Measurements from ENCODE around the gene MRPL27.
"Not testable (repeated sequence)": the region's sequence is repeated elsewhere in the genome, so short reads cannot be mapped to it uniquely, and the experiment has no call there.

Gene MRPL27

GRCh38 chr17:50414808-50415207, 41.8 kb upstream of the MRPL27 start:
- Histone ChIP-seq H3K4me1 (ENCODE audit: low read depth, poor library complexity, severe bottlenecking) (no peaks in the 10 kb centered on the region), H3K4me2 (no peak overlapping the region), H3K9ac (no peak overlapping the region), H3K27me3 (ENCODE audit: insufficient read depth, low read depth) (no peaks in the 10 kb centered on the region), H3K4me3 (IDR thresholded peaks at IDR 0.05; ENCODE audit: insufficient read depth, low read depth, low read length) (no peak overlapping the region), H3K27ac (no peak overlapping the region), H3K79me2 (ENCODE audit: insufficient read depth, low read depth) (no peaks in the 10 kb centered on the region), H4K20me1 (ENCODE audit: insufficient read depth) (no peaks in the 10 kb centered on the region), H2AFZ (ENCODE audit: low read depth) (no peak overlapping the region), H3K36me3 (ENCODE audit: insufficient read depth) (no peaks in the 10 kb centered on the region)
- TF ChIP-seq, protein P1, sequence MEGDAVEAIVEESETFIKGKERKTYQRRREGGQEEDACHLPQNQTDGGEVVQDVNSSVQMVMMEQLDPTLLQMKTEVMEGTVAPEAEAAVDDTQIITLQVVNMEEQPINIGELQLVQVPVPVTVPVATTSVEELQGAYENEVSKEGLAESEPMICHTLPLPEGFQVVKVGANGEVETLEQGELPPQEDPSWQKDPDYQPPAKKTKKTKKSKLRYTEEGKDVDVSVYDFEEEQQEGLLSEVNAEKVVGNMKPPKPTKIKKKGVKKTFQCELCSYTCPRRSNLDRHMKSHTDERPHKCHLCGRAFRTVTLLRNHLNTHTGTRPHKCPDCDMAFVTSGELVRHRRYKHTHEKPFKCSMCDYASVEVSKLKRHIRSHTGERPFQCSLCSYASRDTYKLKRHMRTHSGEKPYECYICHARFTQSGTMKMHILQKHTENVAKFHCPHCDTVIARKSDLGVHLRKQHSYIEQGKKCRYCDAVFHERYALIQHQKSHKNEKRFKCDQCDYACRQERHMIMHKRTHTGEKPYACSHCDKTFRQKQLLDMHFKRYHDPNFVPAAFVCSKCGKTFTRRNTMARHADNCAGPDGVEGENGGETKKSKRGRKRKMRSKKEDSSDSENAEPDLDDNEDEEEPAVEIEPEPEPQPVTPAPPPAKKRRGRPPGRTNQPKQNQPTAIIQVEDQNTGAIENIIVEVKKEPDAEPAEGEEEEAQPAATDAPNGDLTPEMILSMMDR (conservative IDR thresholded peaks at IDR 0.05; ENCODE audit: low read depth, low read length): no peak

DNA sequence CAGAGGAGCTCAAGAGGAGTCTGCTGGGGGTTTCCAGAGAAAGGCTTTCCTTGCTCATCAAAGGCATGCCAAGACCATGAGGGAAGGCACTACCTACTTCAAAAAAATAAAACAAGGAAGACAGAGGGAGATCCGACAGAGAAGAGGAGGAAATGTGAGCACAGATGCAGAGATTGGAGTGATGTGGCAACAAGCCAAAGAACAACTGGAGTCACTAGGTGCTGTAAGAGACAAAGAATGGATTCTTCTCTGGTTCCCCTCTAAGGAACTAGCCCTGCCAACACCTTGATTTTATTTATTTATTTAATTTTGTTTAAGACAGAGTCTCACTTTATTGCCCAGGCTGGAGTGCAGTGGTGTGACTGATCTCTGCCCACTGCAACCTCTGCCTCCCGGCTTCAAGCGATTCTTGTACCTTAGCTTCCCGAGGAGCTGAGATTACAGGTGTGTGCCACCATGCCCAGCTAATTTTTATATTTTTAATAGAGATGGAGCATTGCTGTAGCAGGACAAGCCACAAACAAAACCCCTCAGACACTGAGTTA, 39.3 kb upstream of the MRPL27 start:
- no peaks in the 10 kb centered on the region for H3K79me2 ChIP-seq (ENCODE audit: insufficient read depth, low read depth)
- H3K36me3 ChIP-seq (ENCODE audit: insufficient read depth): no peaks in the 10 kb centered on the region
- no peak overlapping the region for H2AFZ ChIP-seq (ENCODE audit: low read depth)
- TF ChIP-seq, protein P1 (conservative IDR thresholded peaks at IDR 0.05; ENCODE audit: low read depth, low read length): no peak
- H4K20me1 ChIP-seq (ENCODE audit: insufficient read depth): no peaks in the 10 kb centered on the region
- H3K27me3 ChIP-seq (ENCODE audit: insufficient read depth, low read depth): no peaks in the 10 kb centered on the region
- no peaks in the 10 kb centered on the region for H3K4me1 ChIP-seq (ENCODE audit: low read depth, poor library complexity, severe bottlenecking)
- no peak overlapping the region for H3K9ac ChIP-seq
- no peak overlapping the region for H3K27ac ChIP-seq
- no peak overlapping the region for H3K4me3 ChIP-seq (IDR thresholded peaks at IDR 0.05; ENCODE audit: insufficient read depth, low read depth, low read length)
- H3K4me2 ChIP-seq: no peak overlapping the region

GRCh38 chr17:50407921-50408320, 34.9 kb upstream of the MRPL27 start:
- Histone ChIP-seq H3K4me1 (ENCODE audit: low read depth, poor library complexity, severe bottlenecking) (no peaks in the 10 kb centered on the region), H3K79me2 (ENCODE audit: insufficient read depth, low read depth) (no peaks in the 10 kb centered on the region), H3K9ac (no peak overlapping the region), H2AFZ (ENCODE audit: low read depth) (no peak overlapping the region), H4K20me1 (ENCODE audit: insufficient read depth) (no peaks in the 10 kb centered on the region), H3K27ac (no peak overlapping the region), H3K27me3 (ENCODE audit: insufficient read depth, low read depth) (no peaks in the 10 kb centered on the region), H3K4me3 (IDR thresholded peaks at IDR 0.05; ENCODE audit: insufficient read depth, low read depth, low read length) (no peak overlapping the region), H3K4me2 (no peak overlapping the region), H3K36me3 (ENCODE audit: insufficient read depth) (no peaks in the 10 kb centered on the region)
- TF ChIP-seq, protein P1 (conservative IDR thresholded peaks at IDR 0.05; ENCODE audit: low read depth, low read length): no peak

GRCh38 chr17:50406578-50406977, 33.6 kb upstream of the MRPL27 start:
- no peaks in the 10 kb centered on the region for H3K79me2 ChIP-seq (ENCODE audit: insufficient read depth, low read depth)
- H3K9ac ChIP-seq: no peak overlapping the region
- no peaks in the 10 kb centered on the region for H4K20me1 ChIP-seq (ENCODE audit: insufficient read depth)
- no peaks in the 10 kb centered on the region for H3K36me3 ChIP-seq (ENCODE audit: insufficient read depth)
- H3K27me3 ChIP-seq (ENCODE audit: insufficient read depth, low read depth): no peaks in the 10 kb centered on the region
- no peak overlapping the region for H2AFZ ChIP-seq (ENCODE audit: low read depth)
- no peak overlapping the region for H3K4me3 ChIP-seq (IDR thresholded peaks at IDR 0.05; ENCODE audit: insufficient read depth, low read depth, low read length)
- no peak overlapping the region for H3K27ac ChIP-seq
- TF ChIP-seq, protein P1 (conservative IDR thresholded peaks at IDR 0.05; ENCODE audit: low read depth, low read length): no peak
- H3K4me2 ChIP-seq: no peak overlapping the region
- no peaks in the 10 kb centered on the region for H3K4me1 ChIP-seq (ENCODE audit: low read depth, poor library complexity, severe bottlenecking)

- H3K4me3 ChIP-seq (IDR thresholded peaks at IDR 0.05; ENCODE audit: insufficient read depth, low read depth, low read length); H3K4me1 ChIP-seq (ENCODE audit: low read depth, poor library complexity, severe bottlenecking); H3K27me3 ChIP-seq (ENCODE audit: insufficient read depth, low read depth); H2AFZ ChIP-seq (ENCODE audit: low read depth); H4K20me1 ChIP-seq (ENCODE audit: insufficient read depth); H3K9ac ChIP-seq; H3K27ac ChIP-seq; H3K4me2 ChIP-seq; H3K79me2 ChIP-seq (ENCODE audit: insufficient read depth, low read depth); H3K36me3 ChIP-seq (ENCODE audit: insufficient read depth): not testable (repeated sequence)
Observed at GRCh38 chr17:50405351-50405750, 32.4 kb upstream of the MRPL27 start.

DNA sequence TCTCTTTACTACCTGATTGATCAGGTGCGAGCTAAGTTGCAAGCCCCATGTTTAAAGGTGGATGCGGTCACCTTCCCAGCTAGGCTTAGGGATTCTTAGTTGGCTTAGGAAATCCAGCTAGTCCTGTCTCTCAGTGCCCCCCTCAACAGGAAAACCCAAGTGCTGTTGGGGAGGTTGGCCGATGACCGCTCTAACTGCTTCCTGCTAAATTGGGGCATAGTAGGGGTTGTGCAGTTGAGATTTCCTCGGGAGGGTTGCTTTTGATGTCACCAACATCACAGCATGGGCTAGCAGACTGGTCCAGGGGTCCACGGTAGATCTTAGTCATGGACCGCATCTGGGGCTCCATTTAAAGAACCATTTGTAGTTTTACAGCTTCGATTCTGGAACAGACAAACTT, 26.6 kb upstream of the MRPL27 start:
- Histone ChIP-seq H3K4me1 (ENCODE audit: low read depth, poor library complexity, severe bottlenecking) (peaks cover 11% of the 10 kb centered on the region), H3K79me2 (ENCODE audit: insufficient read depth, low read depth) (peaks cover 27% of the 10 kb centered on the region)
- not testable (repeated sequence) for H3K9ac ChIP-seq; H4K20me1 ChIP-seq (ENCODE audit: insufficient read depth); H3K27me3 ChIP-seq (ENCODE audit: insufficient read depth, low read depth); H3K36me3 ChIP-seq (ENCODE audit: insufficient read depth); H3K4me2 ChIP-seq; H2AFZ ChIP-seq (ENCODE audit: low read depth); H3K4me3 ChIP-seq (IDR thresholded peaks at IDR 0.05; ENCODE audit: insufficient read depth, low read depth, low read length); H3K27ac ChIP-seq

DNA sequence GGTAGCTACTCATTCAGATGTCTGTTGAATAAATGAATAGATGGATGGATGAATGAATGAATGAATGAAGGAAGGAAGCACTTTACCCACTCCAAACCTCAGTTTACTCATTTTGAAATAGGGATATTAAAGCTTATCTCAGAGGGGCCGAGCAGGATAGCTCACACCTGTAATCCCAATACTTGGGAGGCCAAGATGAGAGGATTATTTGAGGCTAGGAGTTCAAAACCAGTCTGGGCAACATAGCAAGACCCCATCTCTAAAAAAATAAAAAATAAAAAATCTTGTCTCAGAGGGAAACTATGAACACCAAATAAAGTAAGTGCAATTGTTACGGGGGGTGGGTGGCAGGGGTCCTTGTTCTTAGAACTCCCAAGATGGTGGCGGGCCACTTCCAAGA, 25.7 kb upstream of the MRPL27 start:
- Histone ChIP-seq H3K36me3 (ENCODE audit: insufficient read depth) (peaks cover 11% of the 10 kb centered on the region; the same call in 1 of the 2 replicates), H3K79me2 (ENCODE audit: insufficient read depth, low read depth) (peaks cover 36% of the 10 kb centered on the region), H3K4me1 (ENCODE audit: low read depth, poor library complexity, severe bottlenecking) (peaks cover 11% of the 10 kb centered on the region), H4K20me1 (ENCODE audit: insufficient read depth) (peaks cover 11% of the 10 kb centered on the region)
- not testable (repeated sequence) for H3K27ac ChIP-seq; H3K9ac ChIP-seq; H3K4me2 ChIP-seq; H3K4me3 ChIP-seq (IDR thresholded peaks at IDR 0.05; ENCODE audit: insufficient read depth, low read depth, low read length); H2AFZ ChIP-seq (ENCODE audit: low read depth); H3K27me3 ChIP-seq (ENCODE audit: insufficient read depth, low read depth)

All from KMS-11 (cell line).